A673 (cell line): ENCODE results near the gene MLXIP.

Experiments used
- EZH2 ChIP-seq: fragments of 200-600 bp; sonication (generic); IDR thresholded peaks from 2 replicates; pipeline ENCODE4 v1.6.1; 2017; ENCODE audit warnings: borderline replicate concordance, low read depth, mild to moderate bottlenecking, mixed read lengths, antibody characterized with exemption, low read length; ENCODE audit not compliant: poor library complexity, severe bottlenecking
- TF ChIP-seq, protein P1 (sequence below): fragments of 300-800, 200-600 bp; sonication (generic); conservative IDR thresholded peaks from 2 replicates; pipeline ENCODE4 v1.5.1; 2017; ENCODE audit warnings: low read depth, mild to moderate bottlenecking, antibody characterized with exemption, low read length, moderate library complexity, mixed read lengths

GRCh38 chr12:122030424-122031035 lies 48.0 kb upstream of the MLXIP start:
- TF ChIP-seq, protein P1, sequence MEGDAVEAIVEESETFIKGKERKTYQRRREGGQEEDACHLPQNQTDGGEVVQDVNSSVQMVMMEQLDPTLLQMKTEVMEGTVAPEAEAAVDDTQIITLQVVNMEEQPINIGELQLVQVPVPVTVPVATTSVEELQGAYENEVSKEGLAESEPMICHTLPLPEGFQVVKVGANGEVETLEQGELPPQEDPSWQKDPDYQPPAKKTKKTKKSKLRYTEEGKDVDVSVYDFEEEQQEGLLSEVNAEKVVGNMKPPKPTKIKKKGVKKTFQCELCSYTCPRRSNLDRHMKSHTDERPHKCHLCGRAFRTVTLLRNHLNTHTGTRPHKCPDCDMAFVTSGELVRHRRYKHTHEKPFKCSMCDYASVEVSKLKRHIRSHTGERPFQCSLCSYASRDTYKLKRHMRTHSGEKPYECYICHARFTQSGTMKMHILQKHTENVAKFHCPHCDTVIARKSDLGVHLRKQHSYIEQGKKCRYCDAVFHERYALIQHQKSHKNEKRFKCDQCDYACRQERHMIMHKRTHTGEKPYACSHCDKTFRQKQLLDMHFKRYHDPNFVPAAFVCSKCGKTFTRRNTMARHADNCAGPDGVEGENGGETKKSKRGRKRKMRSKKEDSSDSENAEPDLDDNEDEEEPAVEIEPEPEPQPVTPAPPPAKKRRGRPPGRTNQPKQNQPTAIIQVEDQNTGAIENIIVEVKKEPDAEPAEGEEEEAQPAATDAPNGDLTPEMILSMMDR = no peak
- no peak for TF ChIP-seq EZH2
